PFSK-1 (cell line): ENCODE measurements around the gene FCHO1.

Source experiments
- FOXP2 ChIP-seq: optimal IDR thresholded peaks from 2 replicates; pipeline ENCODE3; 2011; ENCODE audit warnings: borderline replicate concordance, control low read depth, inconsistent platforms; ENCODE audit not compliant: insufficient read depth; ENCODE audit errors: extremely low read length, extremely low read depth
- POLR2AphosphoS5 ChIP-seq: IDR thresholded peaks from 2 replicates; pipeline ENCODE4 v1.6.1; 2012; ENCODE audit warnings: low read depth, mild to moderate bottlenecking, control low read depth, low read length, moderate library complexity
- REST ChIP-seq, 2 experiments: IDR thresholded peaks; 2 replicates each; pipeline versions ENCODE4 v1.6.1 to v1.8.0; 2011 to 2012; ENCODE audit warnings: low read depth in 2 of 2, low read length in 2 of 2, control low read depth in 1 of 2, inconsistent platforms in 1 of 2, mild to moderate bottlenecking in 1 of 2, moderate library complexity in 1 of 2; ENCODE audit not compliant: insufficient read depth in 1 of 2
- SIN3A ChIP-seq: IDR thresholded peaks from 2 replicates; pipeline ENCODE4 v1.6.1; 2012; ENCODE audit warnings: mild to moderate bottlenecking, low read length, moderate library complexity, borderline replicate concordance; ENCODE audit not compliant: insufficient read depth
- TAF1 ChIP-seq: IDR thresholded peaks from 2 replicates; pipeline ENCODE4 v1.6.1; 2012; ENCODE audit warnings: low read length, control low read depth, borderline replicate concordance; ENCODE audit not compliant: insufficient read depth

FCHO1 gene

GRCh38 chr19:17830567-17831418 lies 79.5 kb downstream of the FCHO1 start:
- TF ChIP-seq SIN3A: no peak
- no peak for TF ChIP-seq TAF1
- TF ChIP-seq FOXP2: no peak
- no peak for TF ChIP-seq POLR2AphosphoS5
- no peak for TF ChIP-seq REST (IDR thresholded peaks at IDR 0.05; ENCODE audit: insufficient read depth in 1 of 2, low read depth in 2 of 2, low read length in 2 of 2)

GRCh38 chr19:17831419-17831888 lies 80.2 kb downstream of the FCHO1 start:
- TF ChIP-seq REST (IDR thresholded peaks at IDR 0.05; ENCODE audit: insufficient read depth in 1 of 2, low read depth in 2 of 2, low read length in 2 of 2) (no peak), POLR2AphosphoS5 (no peak), SIN3A (no peak), FOXP2 (no peak), TAF1 (no peak)

- no peak for TF ChIP-seq TAF1
- TF ChIP-seq SIN3A: no peak
- TF ChIP-seq REST (IDR thresholded peaks at IDR 0.05; ENCODE audit: insufficient read depth in 1 of 2, low read depth in 2 of 2, low read length in 2 of 2): no peak
Observed at GRCh38 chr19:17832443-17833208, 81.3 kb downstream of the FCHO1 start.

GRCh38 chr19:17834350-17835181 lies 83.3 kb downstream of the FCHO1 start:
- TF ChIP-seq REST (IDR thresholded peaks at IDR 0.05; ENCODE audit: insufficient read depth in 1 of 2, low read depth in 2 of 2, low read length in 2 of 2) (no peak), POLR2AphosphoS5 (no peak), TAF1 (no peak)
